HepG2 (cell line): ENCODE measurements around the gene CALML6. TPM values are rescaled to one million over a fixed set of nuclear protein-coding genes. Genes with fewer than 3 reads are reported as not detected.

ENCODE experiments used
- ATF6 ChIP-seq: sonication (generic); formaldehyde crosslinking; conservative IDR thresholded peaks from 2 replicates; pipeline ENCODE4 v1.4.0; 2020; ENCODE audit warnings: missing genetic modification reagents
- BRD4 ChIP-seq: sonication (generic); formaldehyde crosslinking; IDR thresholded peaks from 2 replicates; pipeline ENCODE4 v1.4.0; 2020; ENCODE audit warnings: missing genetic modification reagents
- FOSL2 ChIP-seq: sonication (generic); formaldehyde crosslinking; IDR thresholded peaks from 2 replicates; pipeline ENCODE4 v1.4.0; 2020; ENCODE audit warnings: missing genetic modification reagents
- FOXA1 ChIP-seq, 2 experiments: fragments of 450-650 bp in 1 of 2; sonication (generic) in 1 of 2; formaldehyde crosslinking in 1 of 2; IDR thresholded peaks; 2 replicates each; pipeline versions ENCODE4 v1.4.0 to v1.6.1; 2016 to 2020; ENCODE audit warnings: missing genetic modification reagents in 1 of 2
- ISX ChIP-seq: sonication (generic); formaldehyde crosslinking; conservative IDR thresholded peaks from 2 replicates; pipeline ENCODE4 v1.5.0; 2020; ENCODE audit warnings: missing genetic modification reagents
- JARID2 ChIP-seq: sonication (generic); formaldehyde crosslinking; IDR thresholded peaks from 2 replicates; pipeline ENCODE4 v1.8.1; 2023; ENCODE audit warnings: missing genetic modification reagents, inconsistent platforms; ENCODE audit not compliant: insufficient replicate concordance
- KDM5A ChIP-seq: fragments of 200-600 bp; sonication (generic); IDR thresholded peaks from 2 replicates; pipeline ENCODE4 v1.7.0; 2018; ENCODE audit warnings: antibody characterized with exemption, mild to moderate bottlenecking, low read length, borderline replicate concordance
- MTF1 ChIP-seq: sonication (generic); formaldehyde crosslinking; IDR thresholded peaks from 2 replicates; pipeline ENCODE4 v1.5.0; 2020; ENCODE audit warnings: missing genetic modification reagents
- MYPOP ChIP-seq: sonication (generic); formaldehyde crosslinking; IDR thresholded peaks from 2 replicates; pipeline ENCODE4 v1.8.1; 2023; ENCODE audit warnings: mild to moderate bottlenecking, moderate library complexity, missing genetic modification reagents
- PCBP1 ChIP-seq: fragments of 200-400 bp; formaldehyde crosslinking; IDR thresholded peaks from 2 replicates; pipeline ENCODE4 v1.6.1; 2017; ENCODE audit warnings: mild to moderate bottlenecking, low read depth, low read length, borderline replicate concordance
- ZBTB10 ChIP-seq: sonication (generic); formaldehyde crosslinking; IDR thresholded peaks from 2 replicates; pipeline ENCODE4 v1.4.0; 2020; ENCODE audit warnings: missing genetic modification reagents, borderline replicate concordance
- ZNF10 ChIP-seq: sonication (generic); formaldehyde crosslinking; IDR thresholded peaks from 2 replicates; pipeline ENCODE4 v1.4.0; 2020; ENCODE audit warnings: mild to moderate bottlenecking, low read depth, missing genetic modification reagents, borderline replicate concordance
- ZNF142 ChIP-seq: sonication (generic); formaldehyde crosslinking; IDR thresholded peaks from 2 replicates; pipeline ENCODE4 v1.4.0; 2020; ENCODE audit warnings: missing genetic modification reagents
- ZSCAN25 ChIP-seq: sonication (generic); formaldehyde crosslinking; IDR thresholded peaks from 2 replicates; pipeline ENCODE4 v1.8.0; 2022; ENCODE audit warnings: mild to moderate bottlenecking, missing genetic modification reagents
- polyA plus RNA-seq, 8 experiments: library from polyadenylated mRNA; depleted of rRNA in 3 of 8; stranded (reverse) in 7 of 8; unstranded in 1 of 8; fragments of >200 nt; fragmentation: Illumina TruSeq in 4 of 8; extraction: Trizol in 4 of 8; gene quantifications; 2 replicates each; pipeline versions ENCODE4 v1.2.1 to v1.2.3, GENCODE V29; 2011 to 2016; ENCODE audit warnings: low read depth in 4 of 8, missing spikeins in 1 of 8, mixed read lengths in 1 of 8; ENCODE audit not compliant: insufficient read depth in 1 of 8
- total RNA-seq, 5 experiments: library from RNA; depleted of rRNA; stranded (reverse); fragments of >200 nt; fragmentation: Illumina TruSeq; extraction: Trizol; gene quantifications; 2 replicates each; pipeline ENCODE4 v1.2.3, GENCODE V29; 2016; ENCODE audit warnings: low read depth in 1 of 5
- TF ChIP-seq, protein P1 (sequence below): sonication (generic); formaldehyde crosslinking; IDR thresholded peaks from 2 replicates; pipeline ENCODE4 v1.5.0; 2020; ENCODE audit warnings: mild to moderate bottlenecking, missing genetic modification reagents

CALML6 gene
- total and polyA plus RNA-seq, 2 of the 13 experiments (the other 11 are each of a cell fraction or from before 2014, with no cell fraction given) = 0.11 to 0.12 TPM

GRCh38 chr1:1908506-1908791 is 6.6 kb upstream of the CALML6 start (continued):
- 0 out of 2 replicates have a peak, but pooled peaks have one; percentile 63 for TF ChIP-seq ZNF142 (CRISPR knock-in tag)
- TF ChIP-seq FOSL2 (CRISPR knock-in tag) = no peak
- no peak for TF ChIP-seq MTF1 (CRISPR knock-in tag)
- no peak for TF ChIP-seq ZNF10 (CRISPR knock-in tag)
- TF ChIP-seq, protein P1, sequence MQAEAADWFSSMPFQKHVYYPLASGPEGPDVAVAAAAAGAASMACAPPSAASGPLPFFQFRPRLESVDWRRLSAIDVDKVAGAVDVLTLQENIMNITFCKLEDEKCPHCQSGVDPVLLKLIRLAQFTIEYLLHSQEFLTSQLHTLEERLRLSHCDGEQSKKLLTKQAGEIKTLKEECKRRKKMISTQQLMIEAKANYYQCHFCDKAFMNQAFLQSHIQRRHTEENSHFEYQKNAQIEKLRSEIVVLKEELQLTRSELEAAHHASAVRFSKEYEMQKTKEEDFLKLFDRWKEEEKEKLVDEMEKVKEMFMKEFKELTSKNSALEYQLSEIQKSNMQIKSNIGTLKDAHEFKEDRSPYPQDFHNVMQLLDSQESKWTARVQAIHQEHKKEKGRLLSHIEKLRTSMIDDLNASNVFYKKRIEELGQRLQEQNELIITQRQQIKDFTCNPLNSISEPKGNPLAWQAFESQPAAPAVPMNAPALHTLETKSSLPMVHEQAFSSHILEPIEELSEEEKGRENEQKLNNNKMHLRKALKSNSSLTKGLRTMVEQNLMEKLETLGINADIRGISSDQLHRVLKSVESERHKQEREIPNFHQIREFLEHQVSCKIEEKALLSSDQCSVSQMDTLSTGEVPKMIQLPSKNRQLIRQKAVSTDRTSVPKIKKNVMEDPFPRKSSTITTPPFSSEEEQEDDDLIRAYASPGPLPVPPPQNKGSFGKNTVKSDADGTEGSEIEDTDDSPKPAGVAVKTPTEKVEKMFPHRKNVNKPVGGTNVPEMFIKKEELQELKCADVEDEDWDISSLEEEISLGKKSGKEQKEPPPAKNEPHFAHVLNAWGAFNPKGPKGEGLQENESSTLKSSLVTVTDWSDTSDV = no peak
- no peak for TF ChIP-seq ZBTB10 (CRISPR knock-in tag)
- TF ChIP-seq BRD4 = no peak
- TF ChIP-seq ATF6 (CRISPR knock-in tag) = no peak
- TF ChIP-seq KDM5A = no peak
- no peak for TF ChIP-seq MYPOP (CRISPR knock-in tag)
- no peak for TF ChIP-seq PCBP1
- TF ChIP-seq FOXA1 (IDR thresholded peaks at IDR 0.05) = no peak
- TF ChIP-seq FOXA1 (CRISPR knock-in tag; IDR thresholded peaks at IDR 0.05) = no peak
- TF ChIP-seq ISX (CRISPR knock-in tag) = no peak
- peak; percentile 7; the same call in 1 of the 2 replicates for TF ChIP-seq ZSCAN25 (CRISPR knock-in tag)
- TF ChIP-seq JARID2 (CRISPR knock-in tag) = no peak
